Activated naive CD4-positive, alpha-beta T cell treated with anti-CD3 and anti-CD28 coated beads, Interleukin-2, amount 50 U/mL, for 24 hours (primary cell): ENCODE data around the gene RAB3IL1.
A peak's percentile ranks its signal among the peaks of the same experiment; 100 is the strongest.
"Not testable (repeated sequence)": the region's sequence is repeated elsewhere in the genome, so short reads cannot be mapped to it uniquely, and the experiment has no call there.

Source experiments
- H3K27ac Mint-ChIP-seq: one replicate; pipeline ENCODE4 v1.8.0; 2021; ENCODE audit warnings: mild to moderate bottlenecking, mixed read lengths
- H3K27me3 Mint-ChIP-seq: one replicate; pipeline ENCODE4 v1.8.0; 2021; ENCODE audit warnings: mixed read lengths
- H3K36me3 Mint-ChIP-seq: one replicate; pipeline ENCODE4 v1.8.0; 2021; ENCODE audit warnings: mixed read lengths
- H3K4me1 Mint-ChIP-seq: one replicate; pipeline ENCODE4 v1.8.0; 2021; ENCODE audit warnings: mixed read lengths
- H3K4me3 Mint-ChIP-seq: one replicate; pipeline ENCODE4 v1.8.0; 2021; ENCODE audit warnings: mild to moderate bottlenecking, mixed read lengths
- H3K9me3 Mint-ChIP-seq: one replicate; pipeline ENCODE4 v1.8.0; 2021; ENCODE audit warnings: mixed read lengths

The RAB3IL1 gene

GRCh38 chr11:61891331-61892084, 25.9 kb downstream of the RAB3IL1 start, which contains the start of gene FADS3:
TSS of gene FADS3 (minus strand) at chr11:61891545. CDS start at chr11:61891381, 164 bp downstream.
- no peak within 1 kb of the TSS for H3K27ac Mint-ChIP-seq
- H3K27me3 Mint-ChIP-seq: no peaks in the 10 kb centered on the region
- peak within 1 kb of the TSS; percentile 72 for H3K4me3 Mint-ChIP-seq
- H3K4me1 Mint-ChIP-seq: peaks cover 3% of the 10 kb centered on the region
- H3K9me3 Mint-ChIP-seq: no peaks in the 10 kb centered on the region
- H3K36me3 Mint-ChIP-seq: no peaks in the 10 kb centered on the region

- Mint-ChIP-seq H3K9me3 (no peaks in the 10 kb centered on the region), H3K27me3 (no peaks in the 10 kb centered on the region), H3K4me3 (peak overlapping the region; percentile 72), H3K27ac (no peak overlapping the region), H3K4me1 (peaks cover 3% of the 10 kb centered on the region), H3K36me3 (no peaks in the 10 kb centered on the region)
These were observed 26.6 kb downstream of the RAB3IL1 start for GRCh38 chr11:61890529-61891330.

- peaks cover 3% of the 10 kb centered on the region for H3K4me1 Mint-ChIP-seq
- no peak overlapping the region for H3K4me3 Mint-ChIP-seq
- H3K27ac Mint-ChIP-seq: no peak overlapping the region
- no peaks in the 10 kb centered on the region for H3K9me3 Mint-ChIP-seq
- H3K36me3 Mint-ChIP-seq: no peaks in the 10 kb centered on the region
- H3K27me3 Mint-ChIP-seq: no peaks in the 10 kb centered on the region
These were observed 27.5 kb downstream of the RAB3IL1 start for GRCh38 chr11:61889831-61890230.

GRCh38 chr11:61888590-61888989, 28.8 kb downstream of the RAB3IL1 start:
- H3K27me3 Mint-ChIP-seq: no peaks in the 10 kb centered on the region
- H3K27ac Mint-ChIP-seq: no peak overlapping the region
- H3K4me3 Mint-ChIP-seq: no peak overlapping the region
- no peaks in the 10 kb centered on the region for H3K36me3 Mint-ChIP-seq
- peaks cover 3% of the 10 kb centered on the region for H3K4me1 Mint-ChIP-seq
- H3K9me3 Mint-ChIP-seq: no peaks in the 10 kb centered on the region

GRCh38 chr11:61887839-61888494, 29.4 kb downstream of the RAB3IL1 start:
- H3K27me3 Mint-ChIP-seq: no peaks in the 10 kb centered on the region
- no peaks in the 10 kb centered on the region for H3K9me3 Mint-ChIP-seq
- no peak overlapping the region for H3K27ac Mint-ChIP-seq
- no peaks in the 10 kb centered on the region for H3K36me3 Mint-ChIP-seq
- peaks cover 3% of the 10 kb centered on the region for H3K4me1 Mint-ChIP-seq
- no peak overlapping the region for H3K4me3 Mint-ChIP-seq

- Mint-ChIP-seq H3K9me3 (no peaks in the 10 kb centered on the region), H3K4me3 (no peak overlapping the region), H3K27me3 (no peaks in the 10 kb centered on the region), H3K4me1 (peaks cover 3% of the 10 kb centered on the region), H3K36me3 (no peaks in the 10 kb centered on the region), H3K27ac (no peak overlapping the region)
These were observed 30.7 kb downstream of the RAB3IL1 start for GRCh38 chr11:61886643-61887042.

- H3K36me3 Mint-ChIP-seq: no peaks in the 10 kb centered on the region
- H3K4me3 Mint-ChIP-seq: no peak overlapping the region
- H3K27me3 Mint-ChIP-seq: no peaks in the 10 kb centered on the region
- H3K27ac Mint-ChIP-seq: no peak overlapping the region
- H3K4me1 Mint-ChIP-seq: peaks cover 3% of the 10 kb centered on the region
- H3K9me3 Mint-ChIP-seq: no peaks in the 10 kb centered on the region
These were observed 31.4 kb downstream of the RAB3IL1 start for GRCh38 chr11:61885784-61886580.

- Mint-ChIP-seq H3K36me3 (no peaks in the 10 kb centered on the region), H3K4me1 (no peaks in the 10 kb centered on the region), H3K4me3 (no peak overlapping the region), H3K27me3 (no peaks in the 10 kb centered on the region), H3K27ac (no peak overlapping the region), H3K9me3 (no peaks in the 10 kb centered on the region)
These were observed 32.1 kb downstream of the RAB3IL1 start for GRCh38 chr11:61885166-61885778.

GRCh38 chr11:61883947-61884346, 33.4 kb downstream of the RAB3IL1 start:
- Mint-ChIP-seq H3K36me3 (no peaks in the 10 kb centered on the region), H3K9me3 (no peaks in the 10 kb centered on the region), H3K27ac (no peak overlapping the region), H3K27me3 (no peaks in the 10 kb centered on the region), H3K4me1 (no peaks in the 10 kb centered on the region), H3K4me3 (no peak overlapping the region)

GRCh38 chr11:61883327-61883726, 34.0 kb downstream of the RAB3IL1 start:
- H3K36me3 Mint-ChIP-seq: no peaks in the 10 kb centered on the region
- H3K4me1 Mint-ChIP-seq: no peaks in the 10 kb centered on the region
- H3K4me3 Mint-ChIP-seq: no peak overlapping the region
- no peak overlapping the region for H3K27ac Mint-ChIP-seq
- no peaks in the 10 kb centered on the region for H3K9me3 Mint-ChIP-seq
- H3K27me3 Mint-ChIP-seq: no peaks in the 10 kb centered on the region

- H3K27me3 Mint-ChIP-seq: no peaks in the 10 kb centered on the region
- no peaks in the 10 kb centered on the region for H3K4me1 Mint-ChIP-seq
- H3K36me3 Mint-ChIP-seq: no peaks in the 10 kb centered on the region
- H3K4me3 Mint-ChIP-seq: no peak overlapping the region
- H3K27ac Mint-ChIP-seq: no peak overlapping the region
- no peaks in the 10 kb centered on the region for H3K9me3 Mint-ChIP-seq
These were observed 34.5 kb downstream of the RAB3IL1 start for GRCh38 chr11:61882879-61883278.

- not testable (repeated sequence) for H3K4me3 Mint-ChIP-seq, H3K36me3 Mint-ChIP-seq, H3K4me1 Mint-ChIP-seq, H3K27ac Mint-ChIP-seq, H3K27me3 Mint-ChIP-seq, H3K9me3 Mint-ChIP-seq
These were observed 35.1 kb downstream of the RAB3IL1 start for GRCh38 chr11:61882267-61882666.

GRCh38 chr11:61881397-61881796, 36.0 kb downstream of the RAB3IL1 start:
- Mint-ChIP-seq H3K27me3 (no peaks in the 10 kb centered on the region), H3K27ac (no peak overlapping the region), H3K36me3 (no peaks in the 10 kb centered on the region), H3K9me3 (no peaks in the 10 kb centered on the region), H3K4me3 (no peak overlapping the region), H3K4me1 (no peaks in the 10 kb centered on the region)

GRCh38 chr11:61880454-61880853, 36.9 kb downstream of the RAB3IL1 start:
- no peaks in the 10 kb centered on the region for H3K27me3 Mint-ChIP-seq
- no peaks in the 10 kb centered on the region for H3K9me3 Mint-ChIP-seq
- no peaks in the 10 kb centered on the region for H3K4me1 Mint-ChIP-seq
- H3K36me3 Mint-ChIP-seq: no peaks in the 10 kb centered on the region
- no peak overlapping the region for H3K4me3 Mint-ChIP-seq
- H3K27ac Mint-ChIP-seq: no peak overlapping the region

GRCh38 chr11:61880031-61880430, 37.3 kb downstream of the RAB3IL1 start:
- Mint-ChIP-seq H3K27ac (no peak overlapping the region), H3K4me3 (no peak overlapping the region), H3K4me1 (no peaks in the 10 kb centered on the region), H3K27me3 (no peaks in the 10 kb centered on the region), H3K9me3 (no peaks in the 10 kb centered on the region), H3K36me3 (no peaks in the 10 kb centered on the region)
